Melanocyte of skin (primary cell): ENCODE results near the gene USP48. TPM values are rescaled to one million over a fixed set of nuclear protein-coding genes. Genes with fewer than 3 reads are reported as not detected.

Experiments
- total RNA-seq, 2 donors: library from RNA; depleted of rRNA; stranded (reverse); fragments of >200 nt; gene quantifications; 2 replicates each; pipeline ENCODE4 v1.2.3, GENCODE V29; 2012

Gene USP48, protein sequence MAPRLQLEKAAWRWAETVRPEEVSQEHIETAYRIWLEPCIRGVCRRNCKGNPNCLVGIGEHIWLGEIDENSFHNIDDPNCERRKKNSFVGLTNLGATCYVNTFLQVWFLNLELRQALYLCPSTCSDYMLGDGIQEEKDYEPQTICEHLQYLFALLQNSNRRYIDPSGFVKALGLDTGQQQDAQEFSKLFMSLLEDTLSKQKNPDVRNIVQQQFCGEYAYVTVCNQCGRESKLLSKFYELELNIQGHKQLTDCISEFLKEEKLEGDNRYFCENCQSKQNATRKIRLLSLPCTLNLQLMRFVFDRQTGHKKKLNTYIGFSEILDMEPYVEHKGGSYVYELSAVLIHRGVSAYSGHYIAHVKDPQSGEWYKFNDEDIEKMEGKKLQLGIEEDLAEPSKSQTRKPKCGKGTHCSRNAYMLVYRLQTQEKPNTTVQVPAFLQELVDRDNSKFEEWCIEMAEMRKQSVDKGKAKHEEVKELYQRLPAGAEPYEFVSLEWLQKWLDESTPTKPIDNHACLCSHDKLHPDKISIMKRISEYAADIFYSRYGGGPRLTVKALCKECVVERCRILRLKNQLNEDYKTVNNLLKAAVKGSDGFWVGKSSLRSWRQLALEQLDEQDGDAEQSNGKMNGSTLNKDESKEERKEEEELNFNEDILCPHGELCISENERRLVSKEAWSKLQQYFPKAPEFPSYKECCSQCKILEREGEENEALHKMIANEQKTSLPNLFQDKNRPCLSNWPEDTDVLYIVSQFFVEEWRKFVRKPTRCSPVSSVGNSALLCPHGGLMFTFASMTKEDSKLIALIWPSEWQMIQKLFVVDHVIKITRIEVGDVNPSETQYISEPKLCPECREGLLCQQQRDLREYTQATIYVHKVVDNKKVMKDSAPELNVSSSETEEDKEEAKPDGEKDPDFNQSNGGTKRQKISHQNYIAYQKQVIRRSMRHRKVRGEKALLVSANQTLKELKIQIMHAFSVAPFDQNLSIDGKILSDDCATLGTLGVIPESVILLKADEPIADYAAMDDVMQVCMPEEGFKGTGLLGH
- total RNA-seq = 10 to 100 TPM; 70.9 to 75.3 TPM

GRCh38 chr1:21782868-21783678, at the start of gene USP48:
TSS of gene USP48 (minus strand) at chr1:21783149. CDS start at chr1:21782957, 192 bp downstream.

GRCh38 chr1:21811875-21812305, 28.9 kb upstream of the USP48 start, which contains the start of gene LDLRAD2:
TSS of gene LDLRAD2 (plus strand) at chr1:21812265. CDS start at chr1:21812452, 187 bp downstream.

DNA sequence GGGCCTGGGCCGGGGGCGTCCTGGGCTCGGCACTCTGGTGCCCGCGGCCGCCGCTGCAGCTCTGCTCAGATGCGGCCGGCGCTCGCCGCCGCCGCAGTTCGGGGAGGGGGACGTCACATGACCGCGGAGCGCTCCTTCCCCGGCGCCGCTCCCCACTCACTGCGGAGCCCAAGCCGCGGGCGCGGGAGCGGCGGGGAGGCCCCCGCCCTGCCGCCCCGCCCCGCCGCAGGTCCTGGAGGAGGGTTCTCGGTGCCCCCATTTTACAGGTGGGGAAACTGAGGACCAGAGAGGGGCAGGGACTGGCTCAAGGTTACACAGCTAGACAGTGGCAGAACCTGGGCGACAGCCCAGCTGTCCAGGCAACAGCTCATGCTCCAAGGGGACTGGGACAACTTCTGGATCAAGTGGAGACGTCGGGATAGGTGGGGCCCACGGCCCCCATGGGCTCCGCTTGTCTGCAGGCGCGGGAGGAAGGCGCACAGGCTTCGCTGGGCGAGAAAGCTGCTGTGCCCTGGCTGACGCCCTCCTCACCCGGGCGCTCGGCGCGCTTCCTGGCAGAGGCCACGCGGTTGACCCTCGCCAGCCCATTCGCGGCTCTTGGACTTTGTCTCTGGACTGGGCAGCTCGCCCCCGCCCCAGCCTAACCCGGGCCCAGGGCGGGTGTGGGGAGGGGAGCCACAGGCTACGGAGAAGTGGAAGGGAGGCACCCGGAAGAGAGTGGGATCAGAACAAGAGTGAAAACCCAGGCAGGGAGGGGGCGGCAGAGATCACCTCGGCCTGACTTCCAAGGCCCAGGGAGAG, 113.5 kb downstream of the USP48 start, which contains the start of gene RAP1GAP:
Gene RAP1GAP, minus strand, starts transcription at position 100 of the 801 bp plus-strand sequence. CDS start 49,325 bp downstream, outside the sequence.

Other genes with a start within 250 kb of the USP48 start
- 10 to 100 TPM in 1 of 2 donors, 1 to 10 TPM in 1; 6.7 to 12.0 TPM for gene RAP1GAP, start 113.8 kb downstream of the USP48 start, total RNA-seq
- gene LDLRAD2, start 29.1 kb upstream of the USP48 start, total RNA-seq = not detected
- 10 to 100 TPM; 82.9 to 87.6 TPM for gene HSPG2, start 154.2 kb upstream of the USP48 start, total RNA-seq
- gene CELA3B, start 193.9 kb upstream of the USP48 start, total RNA-seq = not detected
- gene CELA3A, start 218.5 kb upstream of the USP48 start, total RNA-seq = not detected